H1 (cell line): ENCODE measurements around the gene HEATR9. TPM values are rescaled to one million over a fixed set of nuclear protein-coding genes. Genes with fewer than 3 reads are reported as not detected.

Source experiments
- CTCF ChIA-PET: fragments of 300-600 bp; sonication (Branson Sonifier 250); formaldehyde crosslinking; loops from one replicate; lab custom pipeline; 2021; ENCODE audit not compliant: partially characterized antibody; lab: Charles Lee
- POLR2A ChIA-PET: fragments of 300-600 bp; sonication (Branson Sonifier 250); formaldehyde crosslinking; loops from one replicate; lab custom pipeline; 2021; ENCODE audit warnings: inconsistent platforms; ENCODE audit not compliant: partially characterized antibody; lab: Charles Lee
- DNase-seq, 2 experiments: peaks; one replicate each; pipeline versions ENCODE4 v3.0.0 to v3.0.0-alpha.2; 2010 to 2022; ENCODE audit warnings: low spot score in 2 of 2, low read depth in 1 of 2, mixed read lengths in 1 of 2
- FAIRE-seq: peaks from 2 replicates; lab custom pipeline; 2011; peaks lifted over from hg19 to GRCh38; lab: Jason Lieb, UNC
- H2AFZ ChIP-seq: 2 replicates; pipeline ENCODE4 v1.8.1; 2012; ENCODE audit warnings: low read length, inconsistent platforms
- H2AK5ac ChIP-seq: 2 replicates; pipeline ENCODE4 v1.6.1; 2013; ENCODE audit warnings: low read depth, low read length
- H2BK120ac ChIP-seq: replicated peaks from 2 replicates; pipeline ENCODE3; 2013; ENCODE audit warnings: low read depth, low read length, inconsistent platforms
- H2BK12ac ChIP-seq: 2 replicates; pipeline ENCODE4 v1.6.1; 2013; ENCODE audit warnings: low read depth, low read length
- H2BK15ac ChIP-seq: 2 replicates; pipeline ENCODE4 v1.6.1; 2013; ENCODE audit warnings: low read length
- H2BK20ac ChIP-seq: 2 replicates; pipeline ENCODE4 v1.6.1; 2013; ENCODE audit warnings: low read length
- H2BK5ac ChIP-seq: 2 replicates; pipeline ENCODE4 v1.6.1; 2013; ENCODE audit warnings: low read depth, low read length
- H3K14ac ChIP-seq: 2 replicates; pipeline ENCODE4 v1.6.1; 2013; ENCODE audit warnings: inconsistent platforms; ENCODE audit not compliant: insufficient read length
- H3K18ac ChIP-seq: 2 replicates; pipeline ENCODE4 v1.6.1; 2013; ENCODE audit warnings: low read length; ENCODE audit errors: extremely low read depth
- H3K23ac ChIP-seq: 2 replicates; pipeline ENCODE4 v1.6.1; 2013; ENCODE audit warnings: inconsistent platforms; ENCODE audit not compliant: insufficient read length
- H3K23me2 ChIP-seq: 2 replicates; pipeline ENCODE4 v1.6.1; 2013; ENCODE audit warnings: low read depth, low read length
- H3K27ac ChIP-seq: 2 replicates; pipeline ENCODE4 v1.6.1; 2011; ENCODE audit warnings: low read depth, low read length, inconsistent platforms
- H3K27me3 ChIP-seq, 4 experiments: replicated peaks in 1 of 4; 1 replicate in 1 of 4; 2 replicates in 3 of 4; pipeline versions ENCODE4 v1.6.1 to v1.8.1; 2011 to 2013; ENCODE audit warnings: low read length in 3 of 4, mild to moderate bottlenecking in 3 of 4, inconsistent platforms in 2 of 4, mixed read lengths in 2 of 4, moderate library complexity in 1 of 4; ENCODE audit not compliant: control insufficient read depth in 3 of 4, insufficient read depth in 3 of 4; ENCODE audit errors: extremely low read depth in 1 of 4
- H3K36me3 ChIP-seq, 4 experiments: 2 replicates each; pipeline versions ENCODE4 v1.6.1 to v1.8.1; 2011 to 2013; ENCODE audit warnings: mild to moderate bottlenecking in 4 of 4, low read length in 3 of 4, moderate library complexity in 2 of 4, control low read depth in 1 of 4, inconsistent platforms in 1 of 4; ENCODE audit not compliant: insufficient read depth in 4 of 4, control insufficient read depth in 2 of 4
- H3K4ac ChIP-seq: replicated peaks from 2 replicates; pipeline ENCODE3; 2013; ENCODE audit warnings: low read length, low read depth, mixed read lengths, inconsistent platforms; ENCODE audit not compliant: insufficient read length
- H3K4me1 ChIP-seq, 4 experiments: replicated peaks in 1 of 4; 1 replicate in 1 of 4; 2 replicates in 3 of 4; pipeline versions ENCODE4 v1.6.1 to v1.8.1; 2011 to 2013; ENCODE audit warnings: low read length in 3 of 4, inconsistent platforms in 2 of 4, mixed read lengths in 1 of 4; ENCODE audit not compliant: insufficient read depth in 4 of 4, control insufficient read depth in 3 of 4
- H3K4me2 ChIP-seq, 2 experiments: 2 replicates each; pipeline versions ENCODE4 v1.6.1 to v1.8.1; 2011 to 2013; ENCODE audit warnings: low read depth in 2 of 2, low read length in 2 of 2, control low read depth in 1 of 2, inconsistent platforms in 1 of 2, mild to moderate bottlenecking in 1 of 2; ENCODE audit not compliant: insufficient read depth in 1 of 2
- H3K4me3 ChIP-seq, 4 experiments: fragments of 200-600, 300-600 bp in 1 of 4; sonication (generic), shearing (Covaris generic), sonication (Bioruptor Twin) in 1 of 4; 2 replicates each; pipeline versions ENCODE4 v1.5.1 to v1.8.1; 2011 to 2016; ENCODE audit warnings: low read length in 4 of 4, low read depth in 3 of 4, control low read depth in 2 of 4, inconsistent platforms in 2 of 4, mild to moderate bottlenecking in 2 of 4, mixed read lengths in 1 of 4, moderate library complexity in 1 of 4; ENCODE audit not compliant: insufficient read depth in 2 of 4; ENCODE audit errors: extremely low read depth in 1 of 4
- H3K56ac ChIP-seq: replicated peaks from 2 replicates; pipeline ENCODE3; 2013; ENCODE audit warnings: low read depth, mild to moderate bottlenecking, mixed read lengths, low read length, inconsistent platforms; ENCODE audit not compliant: insufficient read length
- H3K79me1 ChIP-seq: 2 replicates; pipeline ENCODE4 v1.6.1; 2013; ENCODE audit warnings: low read depth, low read length, control low read depth
- H3K79me2 ChIP-seq, 2 experiments: 2 replicates each; pipeline versions ENCODE4 v1.6.1 to v1.8.1; 2012 to 2013; ENCODE audit warnings: low read length in 2 of 2, mild to moderate bottlenecking in 2 of 2, inconsistent platforms in 1 of 2; ENCODE audit not compliant: insufficient read depth in 2 of 2, control insufficient read depth in 1 of 2
- H3K9ac ChIP-seq, 4 experiments: replicated peaks in 1 of 4; 1 replicate in 1 of 4; 2 replicates in 3 of 4; pipeline versions ENCODE4 v1.6.1 to v1.8.1; 2011 to 2013; ENCODE audit warnings: low read depth in 3 of 4, low read length in 3 of 4, control low read depth in 2 of 4, mild to moderate bottlenecking in 2 of 4, moderate library complexity in 2 of 4, inconsistent platforms in 1 of 4; ENCODE audit errors: extremely low read depth in 1 of 4
- H3K9me3 ChIP-seq, 2 experiments: 2 replicates each; pipeline versions ENCODE4 v1.6.1 to v1.8.1; 2012 to 2013; ENCODE audit warnings: mild to moderate bottlenecking in 2 of 2, moderate library complexity in 2 of 2, control low read depth in 1 of 2, inconsistent platforms in 1 of 2, low read depth in 1 of 2, low read length in 1 of 2, mixed read lengths in 1 of 2; ENCODE audit not compliant: insufficient read depth in 2 of 2
- H4K20me1 ChIP-seq, 2 experiments: replicated peaks in 1 of 2; 2 replicates each; pipeline versions ENCODE3 to v1.8.1; 2011 to 2013; ENCODE audit warnings: inconsistent platforms in 2 of 2, low read length in 2 of 2, mild to moderate bottlenecking in 1 of 2; ENCODE audit not compliant: insufficient read depth in 2 of 2, control insufficient read depth in 1 of 2
- H4K5ac ChIP-seq: 2 replicates; pipeline ENCODE4 v1.6.1; 2013; ENCODE audit warnings: low read length, low read depth, mixed read lengths, inconsistent platforms; ENCODE audit not compliant: insufficient read length
- H4K8ac ChIP-seq: 2 replicates; pipeline ENCODE4 v1.8.0; 2013; ENCODE audit warnings: mild to moderate bottlenecking, moderate library complexity, low read length, inconsistent platforms; ENCODE audit not compliant: insufficient read depth; ENCODE audit errors: extremely low read depth
- H4K91ac ChIP-seq: replicated peaks from 2 replicates; pipeline ENCODE3; 2013; ENCODE audit warnings: low read length, mixed read lengths, inconsistent platforms; ENCODE audit not compliant: insufficient read length
- CHD1 ChIP-seq: IDR thresholded peaks from 2 replicates; pipeline ENCODE4 v1.6.1; 2012; ENCODE audit warnings: low read depth, low read length, improper control_type of control experiment
- KDM5A ChIP-seq: fragments of 200-600 bp; IDR thresholded peaks from 2 replicates; pipeline ENCODE4 v1.7.1; 2012; ENCODE audit warnings: mild to moderate bottlenecking, low read length, inconsistent platforms, mixed read lengths
- NRF1 ChIP-seq: IDR thresholded peaks from 2 replicates; pipeline ENCODE4 v1.6.1; 2011; ENCODE audit warnings: mild to moderate bottlenecking, low read depth, low read length, improper control_type of control experiment
- POU5F1 ChIP-seq: IDR thresholded peaks from 2 replicates; pipeline ENCODE4 v1.6.1; 2011; ENCODE audit warnings: low read depth, mild to moderate bottlenecking, low read length, moderate library complexity
- RBBP5 ChIP-seq: IDR thresholded peaks from 2 replicates; pipeline ENCODE4 v1.7.1; 2012; ENCODE audit warnings: low read depth, mild to moderate bottlenecking, inconsistent platforms, low read length, moderate library complexity, borderline replicate concordance
- RFX5 ChIP-seq: IDR thresholded peaks from 2 replicates; pipeline ENCODE4 v1.6.1; 2011; ENCODE audit warnings: low read depth, low read length, improper control_type of control experiment, borderline replicate concordance
- SAP30 ChIP-seq: fragments of 300-600 bp; sonication (generic); IDR thresholded peaks from 2 replicates; pipeline ENCODE4 v1.7.1; 2012; ENCODE audit warnings: low read length, moderate library complexity, mild to moderate bottlenecking, inconsistent platforms; ENCODE audit not compliant: insufficient read depth, insufficient replicate concordance
- SUZ12 ChIP-seq: fragments of 200-600 bp; sonication (generic); IDR thresholded peaks from 2 replicates; pipeline ENCODE4 v1.6.1; 2012; ENCODE audit warnings: mild to moderate bottlenecking, inconsistent platforms, low read length, moderate library complexity, mixed read lengths
- TAF1 ChIP-seq: IDR thresholded peaks from 2 replicates; pipeline ENCODE4 v1.6.1; 2011; ENCODE audit warnings: mild to moderate bottlenecking, low read depth, low read length
- WGBS, 2 experiments: shearing (Covaris generic) in 1 of 2; methylation state at CpG; one replicate each; pipeline versions ENCODE4 v1.1.6 to v1.1.7; 2013 to 2015; ENCODE audit warnings: low lambda C conversion rate in 2 of 2, mixed read lengths in 2 of 2, inconsistent platforms in 1 of 2, low coverage in 1 of 2, missing lambda C conversion rate in 1 of 2; ENCODE audit not compliant: insufficient replicate concordance in 2 of 2, insufficient coverage in 1 of 2, insufficient read length in 1 of 2; ENCODE audit errors: extremely low coverage in 1 of 2, missing lambda C conversion rate in 1 of 2; 5-methylcytosine and 5-hydroxymethylcytosine counted together
- polyA plus RNA-seq, 7 experiments: library from polyadenylated mRNA; depleted of rRNA in 3 of 7; stranded (reverse) in 5 of 7; unstranded in 2 of 7; fragments of >200 nt in 5 of 7; fragments of 200-250 nt in 2 of 7; gene quantifications; 1 replicate in 5 of 7; 2 replicates in 1 of 7; 4 replicates in 1 of 7; pipeline versions ENCODE4 v1.2.1 to v1.2.3, GENCODE V29; 2011 to 2013; ENCODE audit warnings: missing spikeins in 2 of 7, mixed read lengths in 2 of 7
- total RNA-seq: library from RNA; stranded (reverse); fragmentation: NEBNext Ultra II Directional; extraction: Animal tissue kit (Norgen Biotek cat#: 25700); gene quantifications from 2 replicates; pipeline ENCODE4 v1.2.1, GENCODE V29; 2021
- TF ChIP-seq, protein P1 (sequence below): IDR thresholded peaks from 2 replicates; pipeline ENCODE4 v1.6.1; 2012; ENCODE audit warnings: low read length, inconsistent platforms
- TF ChIP-seq, protein P2 (sequence below): IDR thresholded peaks from 2 replicates; pipeline ENCODE4 v1.6.1; 2012; ENCODE audit warnings: inconsistent platforms

HEATR9 gene
- total and polyA plus RNA-seq, 2 of the 8 experiments (the other 6 are each of a cell fraction or from before 2014, with no cell fraction given) = not detected

DNA sequence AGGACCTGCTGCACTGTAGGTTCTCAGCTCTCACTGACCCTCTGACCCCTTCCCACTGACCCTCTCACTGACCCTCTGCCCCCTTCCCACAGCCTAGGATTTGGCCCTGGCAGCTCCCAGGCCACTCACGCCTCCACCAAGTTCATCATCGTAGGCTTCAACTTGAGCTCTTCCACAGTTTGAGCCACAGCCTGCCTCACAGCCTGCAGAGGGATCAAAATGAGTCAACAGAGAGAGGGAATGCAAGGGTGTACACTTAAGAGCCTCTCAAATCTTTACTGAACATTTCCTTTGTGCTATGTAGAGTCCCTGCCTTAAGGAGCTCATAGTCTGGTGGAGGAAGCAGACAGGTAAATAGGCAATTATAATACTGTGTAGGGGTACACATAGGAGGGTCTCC lies 12.1 kb downstream of the HEATR9 start:
- TF ChIP-seq, protein P1, sequence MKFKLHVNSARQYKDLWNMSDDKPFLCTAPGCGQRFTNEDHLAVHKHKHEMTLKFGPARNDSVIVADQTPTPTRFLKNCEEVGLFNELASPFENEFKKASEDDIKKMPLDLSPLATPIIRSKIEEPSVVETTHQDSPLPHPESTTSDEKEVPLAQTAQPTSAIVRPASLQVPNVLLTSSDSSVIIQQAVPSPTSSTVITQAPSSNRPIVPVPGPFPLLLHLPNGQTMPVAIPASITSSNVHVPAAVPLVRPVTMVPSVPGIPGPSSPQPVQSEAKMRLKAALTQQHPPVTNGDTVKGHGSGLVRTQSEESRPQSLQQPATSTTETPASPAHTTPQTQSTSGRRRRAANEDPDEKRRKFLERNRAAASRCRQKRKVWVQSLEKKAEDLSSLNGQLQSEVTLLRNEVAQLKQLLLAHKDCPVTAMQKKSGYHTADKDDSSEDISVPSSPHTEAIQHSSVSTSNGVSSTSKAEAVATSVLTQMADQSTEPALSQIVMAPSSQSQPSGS = no peak
- TF ChIP-seq KDM5A (no peak), SUZ12 (no peak), RFX5 (no peak), CHD1 (no peak), POU5F1 (no peak), SAP30 (no peak), NRF1 (no peak), TAF1 (no peak), RBBP5 (no peak)
- TF ChIP-seq, protein P2, sequence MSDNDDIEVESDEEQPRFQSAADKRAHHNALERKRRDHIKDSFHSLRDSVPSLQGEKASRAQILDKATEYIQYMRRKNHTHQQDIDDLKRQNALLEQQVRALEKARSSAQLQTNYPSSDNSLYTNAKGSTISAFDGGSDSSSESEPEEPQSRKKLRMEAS = no peak
- Histone ChIP-seq H2AK5ac (no peak overlapping the region), H2BK12ac (no peak overlapping the region), H3K14ac (no peak overlapping the region), H3K79me2 (no peaks in the 10 kb centered on the region), H3K4me2 (no peak overlapping the region), H2BK15ac (no peak overlapping the region), H3K79me1 (no peaks in the 10 kb centered on the region), H3K18ac (no peak overlapping the region; the same call in 1 of the 2 replicates), H3K23me2 (peaks cover 3% of the 10 kb centered on the region; the same call in 1 of the 2 replicates), H3K27me3 (no peaks in the 10 kb centered on the region), H3K23ac (no peak overlapping the region), H4K5ac (no peak overlapping the region), H4K20me1 (peaks cover 2% of the 10 kb centered on the region in 2 experiments), H4K91ac (no peak overlapping the region), H2BK20ac (no peak overlapping the region), H3K4me3 (no peak overlapping the region), H2BK5ac (no peak overlapping the region), H3K56ac (no peak overlapping the region), H3K9ac (no peak overlapping the region), H2AFZ (no peak overlapping the region), H3K9me3 (no peaks in the 10 kb centered on the region), H3K36me3 (peaks cover 0 to 8% (median 3%) of the 10 kb centered on the region in 4 experiments; a peak in 4 of 8 replicates), H4K8ac (no peak overlapping the region), H3K27ac (no peak overlapping the region), H3K4ac (no peak overlapping the region), H3K4me1 (no peaks in the 10 kb centered on the region), H2BK120ac (no peak overlapping the region)
- CTCF ChIA-PET = interaction anchor here (2.4 kb wide), 2 partner anchors 10 to 93 kb away, joined by 7 to 9 read pairs; no protein-coding TSS in a partner anchor
- DNase-seq (no peak), FAIRE-seq (no peak)
- WGBS, 2 experiments = 98% methylated on average over 2 of the region's 2 CpGs; no CpG with 5 or more reads in 1 of the 2 experiments
- POLR2A ChIA-PET = interaction anchor here (0.7 to 2.8 kb wide), 4 partner anchors 8 to 49 kb away, joined by 3 to 15 read pairs (median 3); no protein-coding TSS in a partner anchor
